ENCODE measurements around the gene MORN1.
A peak's percentile ranks its signal among the peaks of the same experiment; 100 is the strongest.
"Not testable (repeated sequence)": the region's sequence is repeated elsewhere in the genome, so short reads cannot be mapped to it uniquely, and the experiment has no call there.

MORN1 gene

GRCh38 chr1:2391041-2391930, at the start of gene MORN1, which contains the start of gene RER1:
MORN1 (minus strand) TSS chr1:2391554; CDS start chr1:2391533, 21 bp downstream.
RER1 (plus strand) TSS chr1:2391841; CDS start chr1:2395791, 3,950 bp downstream.
- DNase-seq = peak; percentile 98

- not testable (repeated sequence) for DNase-seq
These were observed 49.0 kb upstream of the MORN1 start for GRCh38 chr1:2440346-2440745.

GRCh38 chr1:2439369-2439768, 48.0 kb upstream of the MORN1 start:
- peak; percentile 7 for DNase-seq

- DNase-seq = no peak
These were observed 47.3 kb upstream of the MORN1 start for GRCh38 chr1:2438641-2439040.

- no peak for DNase-seq
These were observed 46.7 kb upstream of the MORN1 start for GRCh38 chr1:2438038-2438437.

GRCh38 chr1:2437617-2438016, 46.3 kb upstream of the MORN1 start:
- no peak for DNase-seq

- no peak for DNase-seq
These were observed 45.5 kb upstream of the MORN1 start for GRCh38 chr1:2436876-2437275.

GRCh38 chr1:2435746-2436355, 44.5 kb upstream of the MORN1 start:
- no peak for DNase-seq

- DNase-seq = no peak
These were observed 43.7 kb upstream of the MORN1 start for GRCh38 chr1:2435091-2435490.

GRCh38 chr1:2433936-2434655, 42.7 kb upstream of the MORN1 start:
- no peak for DNase-seq

GRCh38 chr1:2433196-2433595, 41.8 kb upstream of the MORN1 start:
- DNase-seq = no peak

GRCh38 chr1:2432441-2432844, 41.1 kb upstream of the MORN1 start:
- no peak for DNase-seq

GRCh38 chr1:2431518-2431917, 40.2 kb upstream of the MORN1 start:
- no peak for DNase-seq

- no peak for DNase-seq
These were observed 39.7 kb upstream of the MORN1 start for GRCh38 chr1:2431103-2431502.

- no peak for DNase-seq
These were observed 39.2 kb upstream of the MORN1 start for GRCh38 chr1:2430592-2430973.

GRCh38 chr1:2429780-2430591, 38.6 kb upstream of the MORN1 start:
- peak; percentile 21 for DNase-seq

- DNase-seq = no peak
These were observed 37.1 kb upstream of the MORN1 start for GRCh38 chr1:2428490-2428889.

- DNase-seq = no peak
These were observed 36.6 kb upstream of the MORN1 start for GRCh38 chr1:2427976-2428375.

- no peak for DNase-seq
These were observed 35.7 kb upstream of the MORN1 start for GRCh38 chr1:2427051-2427450.

- no peak for DNase-seq
These were observed 35.2 kb upstream of the MORN1 start for GRCh38 chr1:2426540-2426939.

GRCh38 chr1:2425892-2426291, 34.5 kb upstream of the MORN1 start:
- no peak for DNase-seq

GRCh38 chr1:2422523-2422922, 31.2 kb upstream of the MORN1 start:
- DNase-seq = no peak

GRCh38 chr1:2419416-2419815, 28.1 kb upstream of the MORN1 start:
- DNase-seq = no peak
